ENCODE measurements around the gene SERINC1. TPM values are rescaled to one million over a fixed set of nuclear protein-coding genes. Genes with fewer than 3 reads are reported as not detected.

SERINC1 gene
- total RNA-seq, 1 experiment from 2014 or later: 82.9 TPM

DNA sequence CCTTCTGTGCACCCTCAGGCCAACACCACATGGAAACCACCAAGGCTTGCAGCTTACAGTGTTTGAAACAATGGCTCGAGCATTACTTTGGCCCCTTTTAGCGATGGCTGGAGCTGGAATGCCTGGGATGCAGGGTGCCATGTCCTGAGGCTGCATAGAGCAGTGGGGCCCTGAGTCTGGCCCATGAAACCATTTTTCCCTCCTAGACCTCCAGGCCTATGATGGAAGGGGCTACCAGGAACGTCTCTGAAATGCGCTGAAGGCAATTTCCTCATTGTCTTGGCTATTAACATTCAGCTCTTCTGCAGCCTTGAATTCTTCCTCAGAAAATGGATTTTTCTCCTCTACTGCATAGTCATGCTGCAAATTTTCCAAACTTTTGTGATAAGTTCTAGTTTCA is 29.9 kb upstream of the SERINC1 start:
- DNase-seq (ENCODE audit: low spot score): no peak
- peaks cover 6% of the 10 kb centered on the region for H3K9me3 ChIP-seq (ENCODE audit: low read depth, low read length, poor library complexity, severe bottlenecking)
- ChIA-PET CTCF (no interaction called here), POLR2A (ENCODE audit: low non-redundant PET) (no interaction called here)
- H3K4me3 ChIP-seq (ENCODE audit: low read depth, low read length, poor library complexity, severe bottlenecking): no peak overlapping the region
- H3K27ac ChIP-seq (ENCODE audit: low read depth, low read length, poor library complexity, severe bottlenecking): no peak overlapping the region
- no peaks in the 10 kb centered on the region for H3K27me3 ChIP-seq (replicated peaks; ENCODE audit: insufficient read depth, low read depth, low read length, poor library complexity)
- no peaks in the 10 kb centered on the region for H3K4me1 ChIP-seq (ENCODE audit: insufficient read depth, low read length, poor library complexity, severe bottlenecking)
- intact Hi-C loops (cut with micrococcal nuclease; ENCODE audit: unreplicated experiment): no loop called here
- BruUV-seq (replicated peaks): no TSS peak
- no peaks in the 10 kb centered on the region for H3K36me3 ChIP-seq (ENCODE audit: insufficient read depth, low read length, poor library complexity, severe bottlenecking)
- TF ChIP-seq, protein P1, sequence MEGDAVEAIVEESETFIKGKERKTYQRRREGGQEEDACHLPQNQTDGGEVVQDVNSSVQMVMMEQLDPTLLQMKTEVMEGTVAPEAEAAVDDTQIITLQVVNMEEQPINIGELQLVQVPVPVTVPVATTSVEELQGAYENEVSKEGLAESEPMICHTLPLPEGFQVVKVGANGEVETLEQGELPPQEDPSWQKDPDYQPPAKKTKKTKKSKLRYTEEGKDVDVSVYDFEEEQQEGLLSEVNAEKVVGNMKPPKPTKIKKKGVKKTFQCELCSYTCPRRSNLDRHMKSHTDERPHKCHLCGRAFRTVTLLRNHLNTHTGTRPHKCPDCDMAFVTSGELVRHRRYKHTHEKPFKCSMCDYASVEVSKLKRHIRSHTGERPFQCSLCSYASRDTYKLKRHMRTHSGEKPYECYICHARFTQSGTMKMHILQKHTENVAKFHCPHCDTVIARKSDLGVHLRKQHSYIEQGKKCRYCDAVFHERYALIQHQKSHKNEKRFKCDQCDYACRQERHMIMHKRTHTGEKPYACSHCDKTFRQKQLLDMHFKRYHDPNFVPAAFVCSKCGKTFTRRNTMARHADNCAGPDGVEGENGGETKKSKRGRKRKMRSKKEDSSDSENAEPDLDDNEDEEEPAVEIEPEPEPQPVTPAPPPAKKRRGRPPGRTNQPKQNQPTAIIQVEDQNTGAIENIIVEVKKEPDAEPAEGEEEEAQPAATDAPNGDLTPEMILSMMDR (conservative IDR thresholded peaks at IDR 0.05; ENCODE audit: low read depth, low read length): no peak
- TF ChIP-seq EZH2 (IDR thresholded peaks at IDR 0.05; ENCODE audit: borderline replicate concordance, low read depth, low read length, poor library complexity, severe bottlenecking): no peak

DNA sequence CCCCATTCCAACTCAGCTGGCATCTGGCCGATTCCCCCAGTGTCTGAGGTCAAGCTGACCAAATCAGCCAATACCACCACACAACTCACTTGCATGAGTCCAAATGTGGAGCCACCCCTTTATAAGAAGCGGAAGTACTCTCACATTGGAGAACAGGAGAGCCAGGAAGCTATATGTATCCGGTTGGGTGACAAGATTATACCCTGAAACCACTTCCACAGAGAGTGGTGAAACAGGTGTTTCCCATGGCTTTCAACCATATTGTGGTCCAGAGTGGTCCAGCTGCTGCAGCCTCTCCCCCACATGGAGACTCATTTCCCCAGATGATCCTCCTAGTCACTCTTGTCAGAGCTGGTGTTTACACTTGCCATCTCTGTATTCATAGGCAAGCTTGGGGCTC is 24.0 kb upstream of the SERINC1 start:
- intact Hi-C loops (cut with micrococcal nuclease; ENCODE audit: unreplicated experiment): no loop called here
- no peaks in the 10 kb centered on the region for H3K36me3 ChIP-seq (ENCODE audit: insufficient read depth, low read length, poor library complexity, severe bottlenecking)

DNA sequence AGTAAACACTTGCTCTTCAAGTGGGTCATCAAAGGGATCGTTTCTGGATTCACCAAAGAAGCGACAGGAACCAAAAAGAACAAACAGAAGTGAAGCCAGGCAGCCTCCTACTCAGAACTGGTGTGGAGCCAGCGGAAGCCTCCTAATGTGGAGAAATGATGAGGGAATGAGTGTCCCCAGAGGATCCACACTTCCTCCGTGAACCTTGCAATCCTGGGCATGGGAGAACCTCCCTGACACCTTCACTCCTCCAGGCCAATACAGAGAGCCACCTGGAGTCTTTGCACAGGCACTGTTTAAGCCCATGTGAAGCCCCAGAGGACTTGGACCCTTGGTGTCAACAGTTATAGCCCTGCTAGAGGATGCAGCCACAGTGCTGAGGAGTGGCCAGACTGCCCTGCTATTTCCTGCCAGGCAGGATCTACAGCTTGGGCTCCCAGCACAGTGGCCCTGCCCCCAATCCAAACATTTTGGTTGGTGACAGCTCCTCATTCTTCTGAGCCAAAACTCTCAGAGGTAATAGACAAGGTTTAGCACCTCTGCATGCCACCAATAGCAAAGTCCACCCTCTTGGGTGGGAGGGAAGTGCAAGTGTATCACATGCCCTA is 23.2 kb upstream of the SERINC1 start:
- CTCF ChIA-PET: no interaction called here
- no peaks in the 10 kb centered on the region for H3K36me3 ChIP-seq (ENCODE audit: insufficient read depth, low read length, poor library complexity, severe bottlenecking)
- intact Hi-C loops (cut with micrococcal nuclease; ENCODE audit: unreplicated experiment): no loop called here

More for the DNA sequence above, 24.0 kb upstream of the SERINC1 start:
- POLR2A ChIA-PET (ENCODE audit: low non-redundant PET): no interaction called here
- H3K27me3 ChIP-seq (replicated peaks; ENCODE audit: insufficient read depth, low read depth, low read length, poor library complexity): no peaks in the 10 kb centered on the region
- no peaks in the 10 kb centered on the region for H3K9me3 ChIP-seq (ENCODE audit: low read depth, low read length, poor library complexity, severe bottlenecking)
- DNase-seq (ENCODE audit: low spot score): no peak
- no peak overlapping the region for H3K4me3 ChIP-seq (ENCODE audit: low read depth, low read length, poor library complexity, severe bottlenecking)
- no peak overlapping the region for H3K27ac ChIP-seq (ENCODE audit: low read depth, low read length, poor library complexity, severe bottlenecking)
- TF ChIP-seq, protein P1 (conservative IDR thresholded peaks at IDR 0.05; ENCODE audit: low read depth, low read length): no peak
- TF ChIP-seq EZH2 (IDR thresholded peaks at IDR 0.05; ENCODE audit: borderline replicate concordance, low read depth, low read length, poor library complexity, severe bottlenecking): no peak
- CTCF ChIA-PET: no interaction called here
- no peaks in the 10 kb centered on the region for H3K4me1 ChIP-seq (ENCODE audit: insufficient read depth, low read length, poor library complexity, severe bottlenecking)
- BruUV-seq (replicated peaks): no TSS peak

More for the DNA sequence above, 23.2 kb upstream of the SERINC1 start:
- TF ChIP-seq, protein P1 (conservative IDR thresholded peaks at IDR 0.05; ENCODE audit: low read depth, low read length): no peak
- TF ChIP-seq EZH2 (IDR thresholded peaks at IDR 0.05; ENCODE audit: borderline replicate concordance, low read depth, low read length, poor library complexity, severe bottlenecking): no peak
- no peak for DNase-seq (ENCODE audit: low spot score)
- no peaks in the 10 kb centered on the region for H3K27me3 ChIP-seq (replicated peaks; ENCODE audit: insufficient read depth, low read depth, low read length, poor library complexity)
- no TSS peak for BruUV-seq (replicated peaks)
- no peaks in the 10 kb centered on the region for H3K9me3 ChIP-seq (ENCODE audit: low read depth, low read length, poor library complexity, severe bottlenecking)
- H3K4me3 ChIP-seq (ENCODE audit: low read depth, low read length, poor library complexity, severe bottlenecking): no peak overlapping the region
- POLR2A ChIA-PET (ENCODE audit: low non-redundant PET): no interaction called here
- H3K4me1 ChIP-seq (ENCODE audit: insufficient read depth, low read length, poor library complexity, severe bottlenecking): no peaks in the 10 kb centered on the region
- no peak overlapping the region for H3K27ac ChIP-seq (ENCODE audit: low read depth, low read length, poor library complexity, severe bottlenecking)
